ENCODE measurements around the gene RSPO3. TPM values are rescaled to one million over a fixed set of nuclear protein-coding genes. Genes with fewer than 3 reads are reported as not detected.

Gene RSPO3
- total RNA-seq, 1 experiment from 2014 or later: not detected

DNA sequence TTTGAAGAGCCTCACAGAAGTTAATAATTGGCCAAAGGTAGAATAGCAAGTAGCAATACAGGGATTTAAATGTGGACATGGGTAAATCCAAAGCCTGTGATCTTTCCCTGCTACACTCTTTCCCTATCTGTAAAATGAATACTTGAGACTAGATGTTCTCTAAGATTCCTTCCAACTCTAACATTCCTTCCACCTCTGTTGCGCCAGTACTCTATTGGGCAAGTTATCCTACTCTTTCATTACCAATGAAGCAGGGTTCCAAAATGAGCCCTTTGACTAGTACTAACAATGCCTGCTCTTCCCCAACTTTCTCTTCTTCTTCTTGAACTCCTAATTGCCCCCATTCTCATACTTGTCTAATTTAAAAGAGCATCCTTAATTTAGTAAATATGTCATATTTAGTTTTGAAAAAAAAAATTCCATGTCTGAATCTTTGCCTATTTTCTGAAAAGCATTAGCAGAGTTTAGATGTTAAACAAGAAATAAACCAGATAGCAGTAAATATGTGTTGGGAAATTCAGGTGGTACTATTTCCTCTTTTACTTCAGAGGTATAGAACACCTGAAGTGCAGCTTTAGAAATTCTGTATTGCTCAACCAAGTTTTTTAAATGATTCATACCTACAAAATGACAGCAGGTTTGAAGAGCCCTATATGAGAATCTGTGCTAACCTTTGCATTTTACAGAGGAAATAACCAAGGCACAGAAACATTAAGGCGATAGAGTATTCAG lies 35.1 kb upstream of the RSPO3 start:
- no TSS peak for BruUV-seq (replicated peaks)
- intact Hi-C loops (cut with micrococcal nuclease; ENCODE audit: unreplicated experiment): no loop called here
- Mint-ChIP-seq H3K9me3 (ENCODE audit: low read depth, unreplicated experiment) (peaks cover 5% of the 10 kb centered on the region), H3K4me1 (ENCODE audit: low read depth, unreplicated experiment) (no peaks in the 10 kb centered on the region), H3K4me3 (ENCODE audit: low read depth, unreplicated experiment) (no peak overlapping the region), H3K27ac (ENCODE audit: unreplicated experiment) (no peak overlapping the region), H3K27me3 (ENCODE audit: unreplicated experiment) (no peaks in the 10 kb centered on the region), H3K36me3 (ENCODE audit: insufficient read depth, unreplicated experiment) (no peaks in the 10 kb centered on the region)
- DNase-seq: no peak
- CTCF ChIA-PET: no interaction called here
- TF ChIP-seq, protein P1, sequence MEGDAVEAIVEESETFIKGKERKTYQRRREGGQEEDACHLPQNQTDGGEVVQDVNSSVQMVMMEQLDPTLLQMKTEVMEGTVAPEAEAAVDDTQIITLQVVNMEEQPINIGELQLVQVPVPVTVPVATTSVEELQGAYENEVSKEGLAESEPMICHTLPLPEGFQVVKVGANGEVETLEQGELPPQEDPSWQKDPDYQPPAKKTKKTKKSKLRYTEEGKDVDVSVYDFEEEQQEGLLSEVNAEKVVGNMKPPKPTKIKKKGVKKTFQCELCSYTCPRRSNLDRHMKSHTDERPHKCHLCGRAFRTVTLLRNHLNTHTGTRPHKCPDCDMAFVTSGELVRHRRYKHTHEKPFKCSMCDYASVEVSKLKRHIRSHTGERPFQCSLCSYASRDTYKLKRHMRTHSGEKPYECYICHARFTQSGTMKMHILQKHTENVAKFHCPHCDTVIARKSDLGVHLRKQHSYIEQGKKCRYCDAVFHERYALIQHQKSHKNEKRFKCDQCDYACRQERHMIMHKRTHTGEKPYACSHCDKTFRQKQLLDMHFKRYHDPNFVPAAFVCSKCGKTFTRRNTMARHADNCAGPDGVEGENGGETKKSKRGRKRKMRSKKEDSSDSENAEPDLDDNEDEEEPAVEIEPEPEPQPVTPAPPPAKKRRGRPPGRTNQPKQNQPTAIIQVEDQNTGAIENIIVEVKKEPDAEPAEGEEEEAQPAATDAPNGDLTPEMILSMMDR (IDR thresholded peaks at IDR 0.05; ENCODE audit: unreplicated experiment): no peak

DNA sequence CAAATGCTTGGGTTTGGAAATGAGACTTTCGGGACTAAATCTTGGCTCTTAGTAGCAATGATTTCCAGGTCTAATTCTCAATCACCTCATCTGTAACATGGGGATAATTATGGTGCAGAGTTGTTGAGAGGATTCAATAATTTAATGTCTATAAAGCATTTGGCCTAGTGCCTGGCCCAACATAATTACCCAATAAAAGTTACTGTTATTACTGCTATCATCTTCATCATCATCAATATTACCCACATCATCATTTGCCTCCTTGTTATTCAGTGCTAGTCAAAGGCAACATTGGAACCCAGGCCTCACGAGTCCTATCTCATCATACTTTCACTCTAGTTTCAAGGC lies 34.5 kb upstream of the RSPO3 start:
- H3K27ac Mint-ChIP-seq (ENCODE audit: unreplicated experiment): no peak overlapping the region
- no TSS peak for BruUV-seq (replicated peaks)

DNA sequence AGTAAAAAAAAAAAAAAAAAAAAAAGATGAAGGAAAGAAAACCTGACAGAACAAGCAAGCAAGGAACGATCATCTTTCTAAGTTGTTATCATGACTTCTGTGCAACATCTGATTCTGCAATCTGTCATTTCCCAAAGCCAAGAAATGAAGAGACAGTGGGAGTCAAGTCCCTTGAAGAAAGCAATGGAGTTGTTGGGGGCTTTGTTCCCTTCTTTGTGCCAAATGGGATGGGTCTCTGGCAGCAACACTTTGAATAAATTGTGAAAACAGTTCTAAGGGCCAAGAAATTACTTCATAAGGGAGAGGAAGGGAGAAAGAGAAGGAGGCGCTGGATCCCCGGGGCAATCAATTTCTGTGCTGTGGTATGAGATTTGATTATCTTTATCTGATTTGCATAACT lies 33.3 kb upstream of the RSPO3 start:
- Mint-ChIP-seq H3K4me1 (ENCODE audit: low read depth, unreplicated experiment) (no peaks in the 10 kb centered on the region), H3K27me3 (ENCODE audit: unreplicated experiment) (no peaks in the 10 kb centered on the region), H3K36me3 (ENCODE audit: insufficient read depth, unreplicated experiment) (no peaks in the 10 kb centered on the region), H3K9me3 (ENCODE audit: low read depth, unreplicated experiment) (no peaks in the 10 kb centered on the region), H3K4me3 (ENCODE audit: low read depth, unreplicated experiment) (no peak overlapping the region), H3K27ac (ENCODE audit: unreplicated experiment) (no peak overlapping the region)
- BruUV-seq (replicated peaks): no TSS peak
- intact Hi-C loops (cut with micrococcal nuclease; ENCODE audit: unreplicated experiment): no loop called here
- TF ChIP-seq, protein P1 (IDR thresholded peaks at IDR 0.05; ENCODE audit: unreplicated experiment): no peak
- DNase-seq: no peak
- CTCF ChIA-PET: no interaction called here

More for the DNA sequence above, 34.5 kb upstream of the RSPO3 start:
- Mint-ChIP-seq H3K36me3 (ENCODE audit: insufficient read depth, unreplicated experiment) (no peaks in the 10 kb centered on the region), H3K4me3 (ENCODE audit: low read depth, unreplicated experiment) (no peak overlapping the region), H3K4me1 (ENCODE audit: low read depth, unreplicated experiment) (no peaks in the 10 kb centered on the region), H3K27me3 (ENCODE audit: unreplicated experiment) (no peaks in the 10 kb centered on the region), H3K9me3 (ENCODE audit: low read depth, unreplicated experiment) (peaks cover 2% of the 10 kb centered on the region)
- DNase-seq: no peak
- intact Hi-C loops (cut with micrococcal nuclease; ENCODE audit: unreplicated experiment): no loop called here
- CTCF ChIA-PET: no interaction called here
- TF ChIP-seq, protein P1 (IDR thresholded peaks at IDR 0.05; ENCODE audit: unreplicated experiment): no peak

DNA sequence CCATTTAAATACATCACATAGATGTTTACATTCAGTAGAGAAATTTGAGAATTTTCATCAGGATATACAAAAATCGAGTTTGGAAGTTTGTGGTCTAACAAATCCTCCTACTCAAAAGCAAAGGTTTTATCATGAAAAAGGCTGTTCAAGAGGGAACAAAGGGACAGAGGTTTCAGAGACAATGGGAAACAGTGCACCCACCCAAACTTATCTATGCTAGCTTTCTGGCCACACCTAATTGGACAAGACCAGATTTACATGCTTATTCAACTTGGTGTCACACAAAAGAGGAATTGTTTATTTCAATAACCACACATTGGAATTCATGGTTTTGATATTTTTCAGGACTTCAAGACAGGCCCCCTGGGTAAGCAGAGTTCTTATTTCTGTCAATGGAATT lies 28.4 kb upstream of the RSPO3 start:
- H3K36me3 Mint-ChIP-seq (ENCODE audit: insufficient read depth, unreplicated experiment): no peaks in the 10 kb centered on the region
- DNase-seq: no peak
- H3K9me3 Mint-ChIP-seq (ENCODE audit: low read depth, unreplicated experiment): no peaks in the 10 kb centered on the region
- no TSS peak for BruUV-seq (replicated peaks)
- H3K27ac Mint-ChIP-seq (ENCODE audit: unreplicated experiment): no peak overlapping the region
- TF ChIP-seq, protein P1 (IDR thresholded peaks at IDR 0.05; ENCODE audit: unreplicated experiment): no peak
- no peaks in the 10 kb centered on the region for H3K4me1 Mint-ChIP-seq (ENCODE audit: low read depth, unreplicated experiment)
- no peak overlapping the region for H3K4me3 Mint-ChIP-seq (ENCODE audit: low read depth, unreplicated experiment)
- no peaks in the 10 kb centered on the region for H3K27me3 Mint-ChIP-seq (ENCODE audit: unreplicated experiment)
- intact Hi-C loops (cut with micrococcal nuclease; ENCODE audit: unreplicated experiment): no loop called here
- CTCF ChIA-PET: no interaction called here

Measured in Calu3 (cell line).